Measurements from ENCODE around the gene ATXN7L1.

- TF ChIP-seq POLR2A (IDR thresholded peaks at IDR 0.05; ENCODE audit: low read depth, low read length) (no peak), TAF1 (IDR thresholded peaks at IDR 0.05; ENCODE audit: borderline replicate concordance, low read depth, low read length) (no peak)
These were observed 19.1 kb downstream of the ATXN7L1 start for GRCh38 chr7:105857009-105857952.
